Left renal pelvis (tissue), 4 donors: Measurements from ENCODE around the gene LENG8. TPM values are rescaled to one million over a fixed set of nuclear protein-coding genes. Genes with fewer than 3 reads are reported as not detected.
"Not testable (repeated sequence)": the region's sequence is repeated elsewhere in the genome, so short reads cannot be mapped to it uniquely, and the experiment has no call there.

Source experiments
- DNase-seq, 4 donors: peaks; one replicate each; pipeline ENCODE4 v3.0.0-alpha.2; 2013; ENCODE audit warnings: low read depth in 4 of 4, low spot score in 3 of 4
- polyA plus RNA-seq, 4 donors: library from polyadenylated mRNA; unstranded; fragments of 120-200 nt; gene quantifications; one replicate each; pipeline ENCODE4 v1.2.1, GENCODE V29; 2013; ENCODE audit not compliant: insufficient read length in 4 of 4

LENG8 gene
- polyA plus RNA-seq, 4 donors = 96.5 to 227 (median 138) TPM

GRCh38 chr19:54508487-54508886 lies 59.5 kb downstream of the LENG8 start:
- DNase-seq = not testable (repeated sequence)

GRCh38 chr19:54509200-54509940 lies 60.4 kb downstream of the LENG8 start:
- not testable (repeated sequence) for DNase-seq

Other genes starting within 250 kb of the LENG8 start
- 1,000 to 10,000 TPM; 1,290 to 1,562 (median 1,510) TPM for gene RPS9, start 248.3 kb upstream of the LENG8 start, polyA plus RNA-seq
- gene LILRB3, start 226.2 kb upstream of the LENG8 start, polyA plus RNA-seq = 1 to 10 TPM in 3 of 4 donors, under 1 TPM in 1; 0.40 to 1.8 (median 1.7) TPM
- 1 to 10 TPM in 1 of 4 donors, under 1 TPM in 3; 0.63 to 1.1 (median 0.89) TPM for gene LILRA6, start 206.4 kb upstream of the LENG8 start, polyA plus RNA-seq
- 10 to 100 TPM in 1 of 4 donors, 1 to 10 TPM in 3; 2.4 to 10.9 (median 2.8) TPM for gene LILRB5, start 191.9 kb upstream of the LENG8 start, polyA plus RNA-seq
- 1 to 10 TPM in 3 of 4 donors, under 1 TPM in 1; 0.80 to 1.9 (median 1.3) TPM for gene LILRB2, start 168.1 kb upstream of the LENG8 start, polyA plus RNA-seq
- under 1 TPM; 0.37 to 0.93 (median 0.73) TPM for gene LILRA5, start 136.0 kb upstream of the LENG8 start, polyA plus RNA-seq
- under 1 TPM in 3 of 4 donors, not detected in 1; 0.09 to 0.23 (median 0.16) TPM for gene LILRA4, start 110.0 kb upstream of the LENG8 start, polyA plus RNA-seq
- gene LAIR1, start 84.3 kb upstream of the LENG8 start, polyA plus RNA-seq = 10 to 100 TPM in 1 of 4 donors, 1 to 10 TPM in 3; 3.2 to 10.6 (median 5.1) TPM
- gene TTYH1, start 33.7 kb upstream of the LENG8 start, polyA plus RNA-seq = 10 to 100 TPM in 1 of 4 donors, 1 to 10 TPM in 3; 2.1 to 12.1 (median 8.7) TPM
- 1 to 10 TPM; 1.1 to 2.9 (median 2.1) TPM for gene LENG9, start 14.6 kb downstream of the LENG8 start, polyA plus RNA-seq
- 10 to 100 TPM; 24.1 to 61.0 (median 40.2) TPM for gene CDC42EP5, start 24.1 kb downstream of the LENG8 start, polyA plus RNA-seq
- under 1 TPM in 2 of 4 donors, not detected in 2; 0.31 to 0.46 TPM for gene LAIR2, start 53.6 kb downstream of the LENG8 start, polyA plus RNA-seq
- 1 to 10 TPM in 2 of 4 donors, under 1 TPM in 2; 0.79 to 2.2 (median 1.1) TPM for gene LILRA2, start 124.6 kb downstream of the LENG8 start, polyA plus RNA-seq
- under 1 TPM; 0.20 to 0.70 (median 0.53) TPM for gene LILRA1, start 144.4 kb downstream of the LENG8 start, polyA plus RNA-seq
- 1 to 10 TPM; 1.0 to 1.5 (median 1.4) TPM for gene LILRB1, start 181.3 kb downstream of the LENG8 start, polyA plus RNA-seq
- gene LILRB4, start 213.8 kb downstream of the LENG8 start, polyA plus RNA-seq = 1 to 10 TPM in 3 of 4 donors, under 1 TPM in 1; 0.92 to 3.6 (median 1.2) TPM